Right kidney (tissue), 1 donor: ENCODE results near the gene GUK1.

ENCODE experiments used
- DNase-seq: peaks from one replicate; pipeline ENCODE4 v3.0.0-alpha.2; 2016

The GUK1 gene

DNA sequence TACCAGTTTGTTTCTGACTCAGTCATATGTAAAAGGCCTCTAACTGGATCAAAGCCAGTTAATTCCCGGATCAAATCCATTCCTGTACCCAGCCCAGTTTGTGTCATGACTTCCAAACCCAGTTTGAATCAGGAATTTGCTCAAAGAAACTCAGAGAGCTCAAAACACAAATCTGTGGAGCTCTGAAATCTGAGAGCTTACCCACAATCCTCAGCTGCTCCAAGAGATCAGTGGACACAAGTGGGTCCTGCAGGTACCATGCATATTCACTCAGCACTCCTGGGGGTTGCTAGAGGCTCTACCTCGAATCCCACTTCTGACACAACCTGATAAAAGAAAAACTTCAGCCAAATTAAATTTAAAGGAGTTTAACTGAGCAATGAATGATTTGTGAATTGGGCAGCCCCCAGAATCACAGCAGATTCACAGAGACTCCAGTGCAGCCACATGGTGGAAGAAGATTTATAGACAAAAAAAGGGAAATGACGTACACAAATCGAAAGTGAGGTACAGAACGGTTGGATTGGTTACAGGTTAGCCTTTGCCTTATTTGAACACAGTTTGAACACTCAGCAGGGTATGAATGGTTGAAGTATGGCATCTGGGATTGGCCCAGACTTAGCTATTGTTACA, 19.1 kb upstream of the GUK1 start:
- DNase-seq = no peak

- DNase-seq = no peak
These were observed 17.1 kb upstream of the GUK1 start for GRCh38 chr1:228122921-228123441.

GRCh38 chr1:228123505-228123904, 16.6 kb upstream of the GUK1 start:
- no peak for DNase-seq

- no peak for DNase-seq
These were observed 14.9 kb upstream of the GUK1 start for GRCh38 chr1:228125185-228125584.

DNA sequence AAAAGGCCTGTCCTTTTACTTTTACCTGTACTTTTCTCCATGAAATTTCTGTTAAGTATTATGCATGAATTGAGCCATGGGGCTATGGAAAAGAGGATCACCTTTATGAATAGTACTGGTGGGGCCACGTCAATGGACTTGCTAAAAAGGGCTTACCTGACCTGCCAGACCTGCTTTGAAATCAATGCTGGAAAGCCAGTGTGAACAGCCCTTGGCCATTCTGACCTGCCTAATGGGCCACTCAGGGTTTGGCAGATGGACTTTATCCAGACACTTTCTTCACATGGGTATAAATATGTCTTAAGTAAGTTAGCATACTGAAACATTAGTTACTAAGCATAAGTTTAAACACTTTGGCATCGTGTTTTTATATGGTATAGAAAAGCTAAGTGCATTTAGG, 8.3 kb upstream of the GUK1 start:
- DNase-seq = no peak

DNA sequence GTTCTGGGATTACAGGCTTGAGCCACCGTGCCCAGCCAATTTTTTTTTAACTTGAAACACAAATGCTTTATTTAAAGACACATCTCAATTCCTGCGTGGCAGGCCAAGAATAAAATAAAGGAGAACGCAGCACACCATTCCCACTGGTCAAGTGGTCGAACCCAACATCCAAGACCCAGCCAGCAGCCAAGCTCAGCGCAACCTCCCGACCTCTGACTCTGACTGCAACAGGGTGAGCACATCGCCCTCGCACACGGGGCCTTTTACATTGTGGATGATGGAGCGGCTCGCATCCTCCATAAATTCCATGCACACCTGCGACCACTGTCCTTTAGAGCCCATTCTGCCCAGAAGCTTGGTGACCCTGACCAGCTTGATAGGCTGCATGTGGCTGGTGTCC, 5.5 kb upstream of the GUK1 start:
- DNase-seq = no peak

GRCh38 chr1:228136901-228137300, 3.2 kb upstream of the GUK1 start:
- DNase-seq = no peak

GRCh38 chr1:228139406-228139930, 611 bp upstream of the GUK1 start:
- DNase-seq = no peak

DNA sequence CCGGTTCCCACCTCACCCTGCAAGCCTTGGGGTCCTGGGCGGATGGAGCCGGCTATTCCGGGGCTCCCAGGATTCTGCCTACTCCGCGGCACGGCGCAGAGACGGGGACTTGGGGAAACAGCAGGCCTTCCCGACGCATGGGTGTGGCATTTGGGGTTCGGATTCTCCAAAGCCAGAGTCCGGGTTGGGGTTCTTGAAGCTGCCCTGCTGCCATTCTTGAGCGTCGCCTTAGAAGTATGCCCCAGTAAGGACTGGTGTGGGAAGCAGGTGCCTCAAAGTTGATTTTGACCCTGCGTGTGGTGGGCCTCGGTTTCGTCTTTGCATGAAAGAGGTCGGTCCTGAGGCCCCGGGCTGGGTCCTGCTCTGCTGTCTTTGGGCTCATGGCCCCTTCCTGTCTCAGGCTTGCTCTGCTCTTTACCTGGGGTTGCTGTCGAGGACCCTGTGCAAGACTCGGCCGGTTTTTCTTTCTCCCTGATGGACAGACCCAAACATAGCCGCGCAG, 696 bp downstream of the GUK1 start:
- DNase-seq = no peak

GRCh38 chr1:228141226-228142044, 1.4 kb downstream of the GUK1 start:
- DNase-seq = no peak

DNA sequence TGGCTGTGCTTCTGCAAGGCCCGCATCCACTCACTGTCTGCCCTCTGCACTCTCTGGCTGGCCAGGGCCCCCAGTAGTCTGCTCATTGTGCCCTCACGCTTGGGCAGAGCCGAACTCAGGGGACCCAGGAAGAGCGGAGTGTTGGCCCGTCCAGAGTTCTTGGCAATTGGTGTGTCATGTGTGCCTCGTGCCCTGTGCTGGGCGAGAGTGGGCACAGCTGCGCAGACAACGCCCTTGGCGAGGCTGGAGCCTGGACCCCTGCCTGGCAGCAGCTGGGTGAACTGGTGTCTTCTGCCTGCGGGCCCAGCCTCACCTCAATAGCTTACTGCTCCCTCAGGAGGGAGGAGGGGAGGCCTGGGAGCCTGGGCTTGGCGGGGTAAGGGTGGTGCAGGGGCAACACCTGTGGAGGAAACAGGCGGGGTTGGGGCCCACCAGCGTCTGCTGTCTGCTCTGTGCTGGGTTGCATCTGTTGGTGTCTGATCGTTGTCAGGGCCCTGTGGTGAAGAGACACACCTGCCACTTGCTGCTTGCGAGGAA, 2.1 kb downstream of the GUK1 start:
- DNase-seq = no peak

GRCh38 chr1:228142701-228143136, 2.6 kb downstream of the GUK1 start:
- no peak for DNase-seq

DNA sequence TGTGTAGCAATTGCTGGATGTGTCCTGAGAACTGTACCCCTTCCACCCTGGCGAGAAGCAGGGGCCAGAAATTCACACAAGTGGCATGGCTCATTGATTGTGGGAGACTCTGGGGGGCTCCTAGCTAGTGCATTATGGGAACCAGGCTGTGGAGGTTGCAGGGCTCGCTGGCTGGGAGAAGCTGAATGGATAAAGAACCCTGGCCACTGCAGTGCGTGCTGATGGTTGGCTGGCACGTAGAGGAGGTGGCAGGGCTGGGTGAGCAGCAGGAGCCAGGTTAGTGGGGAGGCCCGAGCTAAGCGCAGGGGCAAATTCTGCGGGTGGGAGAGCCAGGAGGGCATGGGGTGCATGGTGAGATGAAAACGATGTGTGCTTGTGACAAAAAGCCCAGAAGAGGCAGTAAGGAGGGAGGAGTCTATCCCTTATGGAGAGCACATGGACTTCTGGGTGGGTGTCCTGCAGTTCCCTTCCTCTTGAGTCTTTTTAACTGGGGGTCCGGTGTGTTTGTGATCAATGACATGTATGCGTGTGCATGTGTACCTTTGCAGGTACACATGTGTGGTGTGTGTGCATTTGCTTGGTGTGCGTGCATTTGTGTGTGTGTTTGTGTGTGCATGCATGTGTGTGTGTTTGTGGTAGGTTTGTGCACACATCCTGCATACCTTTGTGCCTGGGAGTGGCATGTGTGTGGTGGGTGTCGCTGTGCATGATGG, 3.6 kb downstream of the GUK1 start:
- no peak for DNase-seq

GRCh38 chr1:228144193-228144992, 4.3 kb downstream of the GUK1 start:
- no peak for DNase-seq

DNA sequence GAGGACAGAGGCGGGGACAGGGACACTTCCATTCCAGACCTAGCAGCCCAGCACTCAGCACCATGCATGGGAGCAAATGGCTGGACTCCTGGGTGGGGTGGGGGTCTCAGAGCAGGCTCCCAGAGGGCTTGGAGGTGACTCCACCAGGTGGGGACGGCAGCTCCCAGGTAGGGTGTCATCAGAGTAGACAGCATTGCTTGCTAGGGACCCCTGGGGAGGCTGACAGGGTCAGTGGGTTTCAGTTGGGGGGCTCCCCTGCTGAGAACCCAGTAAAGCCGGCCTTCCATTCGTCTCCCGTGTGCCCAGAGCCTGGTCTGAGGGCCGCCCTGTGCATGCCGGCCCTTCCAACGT, 4.9 kb downstream of the GUK1 start:
- no peak for DNase-seq

DNA sequence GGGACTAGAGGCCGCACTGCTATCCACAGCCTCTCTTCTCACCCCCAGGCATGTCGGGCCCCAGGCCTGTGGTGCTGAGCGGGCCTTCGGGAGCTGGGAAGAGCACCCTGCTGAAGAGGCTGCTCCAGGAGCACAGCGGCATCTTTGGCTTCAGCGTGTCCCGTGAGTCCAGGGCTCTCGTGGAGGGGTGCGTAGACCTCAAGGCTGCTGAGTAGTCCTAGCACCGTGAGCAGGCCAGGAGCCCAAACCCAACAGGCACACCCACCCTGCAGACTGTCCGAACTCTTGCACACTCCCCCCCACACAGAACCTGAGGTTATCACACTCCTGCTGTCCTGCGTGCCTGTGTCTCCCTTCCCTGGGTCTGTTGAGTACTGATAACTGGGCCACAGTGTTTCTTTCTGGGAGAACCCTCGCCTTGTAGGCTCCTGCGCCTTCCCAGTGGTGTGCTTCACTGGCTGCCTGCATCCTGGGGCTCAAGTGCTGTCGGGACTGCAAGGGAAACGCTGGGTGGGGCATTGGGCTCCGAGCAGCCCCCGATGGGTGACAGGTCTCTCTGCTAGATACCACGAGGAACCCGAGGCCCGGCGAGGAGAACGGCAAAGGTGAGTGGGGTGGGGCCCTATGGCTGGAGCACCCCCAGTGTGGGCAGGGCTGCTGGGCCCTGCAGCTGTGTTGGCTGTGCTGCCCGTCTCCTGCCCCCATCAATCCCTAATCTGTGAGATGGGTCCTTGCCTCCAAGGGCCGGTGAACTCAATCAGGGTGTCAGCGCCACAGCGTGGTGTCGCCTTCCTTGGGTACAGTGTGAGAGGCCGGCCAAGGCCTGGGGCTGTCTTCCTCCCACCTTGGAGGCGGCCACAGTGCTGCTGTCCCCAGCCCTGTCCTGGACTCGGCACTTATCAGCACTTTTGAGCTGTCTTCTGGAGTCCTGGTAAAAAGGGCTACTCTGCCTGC, 5.7 kb downstream of the GUK1 start:
- no peak for DNase-seq

- DNase-seq = no peak
These were observed 6.5 kb downstream of the GUK1 start for GRCh38 chr1:228146417-228147150.

DNA sequence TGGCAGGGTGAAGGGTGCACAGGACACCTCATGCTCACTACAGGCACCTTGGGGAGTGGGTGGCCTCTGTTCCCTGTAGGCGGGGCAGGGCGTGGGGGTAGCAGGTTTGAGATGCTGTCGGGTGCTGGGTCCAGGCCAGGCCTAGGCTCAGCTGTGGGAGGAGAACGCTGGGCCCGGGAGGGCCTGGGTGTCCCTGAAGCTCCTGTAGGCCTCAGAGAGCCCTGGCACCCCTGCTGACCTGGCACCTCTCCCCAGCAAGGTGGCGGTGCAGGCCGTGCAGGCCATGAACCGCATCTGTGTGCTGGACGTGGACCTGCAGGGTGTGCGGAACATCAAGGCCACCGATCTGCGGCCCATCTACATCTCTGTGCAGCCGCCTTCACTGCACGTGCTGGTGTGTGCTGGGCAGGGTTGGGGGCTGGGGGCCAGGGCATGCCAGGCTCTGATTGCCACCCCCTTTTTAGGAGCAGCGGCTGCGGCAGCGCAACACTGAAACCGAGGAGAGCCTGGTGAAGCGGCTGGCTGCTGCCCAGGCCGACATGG, 7.1 kb downstream of the GUK1 start:
- DNase-seq = no peak

GRCh38 chr1:228147768-228148167, 7.7 kb downstream of the GUK1 start:
- no peak for DNase-seq
